Aorta (tissue), 5 donors: Measurements from ENCODE around the gene ERAP2. TPM values are rescaled to one million over a fixed set of nuclear protein-coding genes. Genes with fewer than 3 reads are reported as not detected.

ENCODE experiments used
- ATAC-seq: fragments of 200-7000 bp; cut with Tn5 transposase; one replicate; pipeline ENCODE4 v1.9.1; 2022; ENCODE audit warnings: moderate library complexity; ENCODE audit not compliant: low FRiP score
- DNase-seq, 2 donors: peaks; one replicate each; pipeline ENCODE4 v3.0.0-alpha.2; 2020
- H3K27ac ChIP-seq, 2 donors: one replicate each; pipeline ENCODE4 v1.5.1; 2013; ENCODE audit warnings: low read length in 2 of 2, mild to moderate bottlenecking in 2 of 2, moderate library complexity in 2 of 2, control low read depth in 1 of 2, inconsistent platforms in 1 of 2, low read depth in 1 of 2
- H3K27me3 ChIP-seq, 2 donors: one replicate each; pipeline ENCODE4 v1.6.1; 2013; ENCODE audit warnings: control low read depth in 1 of 2, low read length in 1 of 2, mild to moderate bottlenecking in 1 of 2, moderate library complexity in 1 of 2; ENCODE audit not compliant: insufficient read depth in 2 of 2, control insufficient read depth in 1 of 2
- H3K36me3 ChIP-seq, 2 donors: one replicate each; pipeline ENCODE4 v1.6.1; 2013; ENCODE audit warnings: control low read depth in 1 of 2, low read length in 1 of 2, mild to moderate bottlenecking in 1 of 2; ENCODE audit not compliant: insufficient read depth in 2 of 2, control insufficient read depth in 1 of 2
- H3K4me1 ChIP-seq, 2 donors: one replicate each; pipeline ENCODE4 v1.6.1; 2013; ENCODE audit warnings: low read length in 2 of 2, control low read depth in 1 of 2, mild to moderate bottlenecking in 1 of 2, moderate library complexity in 1 of 2; ENCODE audit not compliant: insufficient read depth in 2 of 2, control insufficient read depth in 1 of 2
- H3K4me3 ChIP-seq, 2 donors: one replicate each; pipeline ENCODE4 v1.5.1; 2013; ENCODE audit warnings: low read length in 2 of 2, control low read depth in 1 of 2, mild to moderate bottlenecking in 1 of 2
- H3K9me3 ChIP-seq: one replicate; pipeline ENCODE4 v1.6.1; 2013; ENCODE audit warnings: mild to moderate bottlenecking, low read length; ENCODE audit not compliant: control insufficient read depth
- WGBS, 2 donors: extraction: QIAGEN DNeasy Blood & Tissue Kit; methylation state at CpG; one replicate each; pipeline ENCODE4 v1.1.7; 2013; 5-methylcytosine and 5-hydroxymethylcytosine counted together
- intact Hi-C, 2 donors: fragments of 100-400 bp; cut with DNase I; formaldehyde crosslinking; loops; one replicate each; pipeline versions ENCODE4 v1.14.2 to v1.15.0; 2022
- polyA plus RNA-seq, 2 donors: library from polyadenylated mRNA; stranded (reverse); fragments of 200-250 nt; gene quantifications; one replicate each; pipeline ENCODE4 v1.2.3, GENCODE V29; 2013
- total RNA-seq, 2 donors: library from RNA; stranded (reverse); fragmentation: NEBNext Ultra II Directional; extraction: Animal tissue kit (Norgen Biotek cat#: 25700); gene quantifications; one replicate each; pipeline ENCODE4 v1.2.1, GENCODE V29; 2021
- donor health status: healthy with polysubstance abuse.
- donor health status: Bipolar disorder and iron deficiency.
- donor health status: DM: no; HTN: no; CAD: no.
- donor health status: DM: no; HTN: no; CAD: no.
- donor health status: DM: yes; HTN: yes; CAD: no.

ERAP2 gene
- total and polyA plus RNA-seq, 4 donors, result 0.63 to 24.2 (median 5.9) TPM

GRCh38 chr5:96856371-96856770 is 19.9 kb upstream of the ERAP2 start:
- Histone ChIP-seq H3K27me3 (no peaks in the 10 kb centered on the region), H3K4me3 (no peak overlapping the region), H3K9me3 (no peaks in the 10 kb centered on the region), H3K36me3 (no peaks in the 10 kb centered on the region), H3K4me1 (no peaks in the 10 kb centered on the region), H3K27ac (no peak overlapping the region)
- intact Hi-C loops, result no loop called here
- no peak for DNase-seq
- ATAC-seq, result no peak
- WGBS, 2 donors, result 36 to 49% methylated on average over 3 of the region's 3 CpGs

DNA sequence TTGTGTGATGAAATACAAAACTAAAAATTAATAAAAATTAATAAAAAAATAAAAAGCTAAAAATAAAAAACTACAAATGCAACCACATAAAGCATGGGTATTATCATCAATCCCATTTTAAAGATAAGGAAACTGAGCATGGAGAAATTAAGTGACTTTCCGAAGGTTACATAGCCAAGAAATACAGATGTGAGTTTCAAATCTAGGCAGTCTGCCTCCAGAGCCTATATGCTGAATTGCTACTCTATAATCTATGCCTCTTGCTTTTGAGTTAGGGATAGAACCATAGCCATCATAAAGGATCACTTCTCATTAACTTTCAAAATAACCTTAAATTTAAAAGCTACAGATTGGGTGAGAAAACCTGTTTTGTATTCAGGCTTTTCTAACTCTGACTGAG is 18.8 kb upstream of the ERAP2 start:
- Histone ChIP-seq H3K27me3 (no peaks in the 10 kb centered on the region), H3K9me3 (no peaks in the 10 kb centered on the region), H3K27ac (no peak overlapping the region), H3K36me3 (no peaks in the 10 kb centered on the region), H3K4me3 (no peak overlapping the region), H3K4me1 (no peaks in the 10 kb centered on the region)
- DNase-seq (no peak), ATAC-seq (no peak)
- WGBS, 2 donors, result 97 to 99% methylated on average over 1 of the region's 1 CpG
- intact Hi-C loops, result no loop called here

DNA sequence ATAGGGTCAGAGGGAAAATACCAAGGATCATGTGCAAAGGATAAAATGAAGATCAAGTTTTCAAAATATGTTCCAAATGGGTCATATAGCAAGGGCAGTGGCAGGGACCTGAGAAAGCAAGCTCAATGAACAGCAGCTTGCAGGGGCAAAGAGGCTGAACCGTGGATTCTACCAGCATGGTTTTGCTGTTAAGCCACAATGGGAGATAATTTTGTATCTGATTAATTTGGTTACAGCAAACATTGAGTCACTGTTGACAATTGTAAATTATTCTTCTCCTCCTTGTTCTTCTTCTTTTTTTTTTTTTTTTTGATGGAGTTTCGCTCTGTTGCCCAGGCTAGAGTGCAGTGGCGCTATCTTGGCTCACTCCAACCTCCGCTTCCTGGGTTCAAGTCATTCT is 18.4 kb upstream of the ERAP2 start:
- no peak overlapping the region for H3K27ac ChIP-seq
- WGBS, 2 donors, result 96 to 98% methylated on average over 4 of the region's 4 CpGs
- DNase-seq (no peak), ATAC-seq (no peak)
- H3K4me3 ChIP-seq, result no peak overlapping the region
- intact Hi-C loops, result no loop called here
- H3K9me3 ChIP-seq, result no peaks in the 10 kb centered on the region
- H3K4me1 ChIP-seq, result no peaks in the 10 kb centered on the region
- no peaks in the 10 kb centered on the region for H3K36me3 ChIP-seq
- no peaks in the 10 kb centered on the region for H3K27me3 ChIP-seq

DNA sequence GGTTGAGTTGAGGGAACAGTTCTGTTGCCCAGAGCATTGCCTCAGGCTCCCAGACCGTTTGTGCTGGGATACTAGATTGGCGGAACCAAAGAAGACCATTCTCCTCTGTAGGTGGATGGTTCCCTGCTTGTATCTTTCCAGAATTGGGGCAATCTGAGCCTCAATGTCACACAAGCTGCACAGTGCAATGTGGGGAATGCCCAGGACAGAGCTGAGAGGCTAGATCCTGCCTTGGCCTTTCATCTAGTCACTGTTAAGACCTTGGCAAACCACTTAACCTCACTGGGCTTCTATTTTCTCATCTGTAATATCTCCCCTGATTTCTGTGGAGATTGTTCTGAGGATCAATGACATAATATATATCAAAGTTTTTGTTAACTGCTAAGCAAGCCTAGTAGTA is 16.9 kb upstream of the ERAP2 start:
- intact Hi-C loops, result no loop called here
- DNase-seq (no peak), ATAC-seq (no peak)
- H3K27me3 ChIP-seq, result no peaks in the 10 kb centered on the region
- WGBS, 2 donors, result 92 to 96% methylated on average over 2 of the region's 2 CpGs
- H3K27ac ChIP-seq, result no peak overlapping the region
- no peaks in the 10 kb centered on the region for H3K9me3 ChIP-seq
- H3K36me3 ChIP-seq, result no peaks in the 10 kb centered on the region
- no peaks in the 10 kb centered on the region for H3K4me1 ChIP-seq
- no peak overlapping the region for H3K4me3 ChIP-seq

DNA sequence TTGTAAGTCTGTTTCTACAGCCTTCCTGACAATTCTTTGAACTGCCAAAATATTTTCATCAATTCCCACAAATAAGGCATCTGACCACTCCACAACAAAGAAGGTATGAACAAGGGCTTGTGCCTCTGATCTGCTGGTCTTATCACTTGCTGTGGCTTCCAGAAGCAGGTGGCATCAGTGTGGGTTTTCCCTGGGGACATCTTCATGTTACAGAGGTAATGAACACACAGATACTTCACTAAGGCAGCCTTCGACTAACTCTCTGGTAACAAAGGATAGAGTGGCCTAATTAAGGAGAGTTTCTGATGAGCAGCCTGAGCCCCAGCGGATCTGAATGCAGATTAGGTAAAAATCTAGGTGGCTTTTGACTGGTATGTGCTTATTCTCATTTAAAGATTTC is 15.2 kb upstream of the ERAP2 start:
- no peak overlapping the region for H3K27ac ChIP-seq
- WGBS, 2 donors, result 85 to 92% methylated on average over 2 of the region's 2 CpGs
- no peak for DNase-seq
- intact Hi-C loops, result no loop called here
- no peaks in the 10 kb centered on the region for H3K27me3 ChIP-seq
- H3K4me1 ChIP-seq, result no peaks in the 10 kb centered on the region
- no peak overlapping the region for H3K4me3 ChIP-seq
- H3K36me3 ChIP-seq, result no peaks in the 10 kb centered on the region
- no peak for ATAC-seq
- no peaks in the 10 kb centered on the region for H3K9me3 ChIP-seq

DNA sequence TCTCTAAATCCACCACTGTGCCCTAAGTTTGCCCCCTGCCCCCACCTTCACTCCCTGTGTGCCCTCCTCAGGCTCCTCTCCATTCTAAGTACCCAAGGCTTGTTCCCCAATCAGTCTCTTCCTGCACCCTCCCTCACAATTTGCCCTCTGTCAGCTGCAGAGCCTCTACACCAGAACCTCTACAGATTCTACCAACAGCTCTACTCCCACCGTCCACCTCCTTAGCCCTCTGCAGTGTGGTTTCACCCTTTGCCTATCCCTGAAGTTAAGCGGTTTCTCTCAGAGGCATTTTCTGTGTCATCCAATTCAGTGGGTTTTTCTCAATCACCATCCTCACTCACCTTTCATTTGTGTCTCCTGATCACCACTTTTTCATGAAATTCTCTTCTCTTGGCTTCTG is 13.2 kb upstream of the ERAP2 start:
- WGBS, 2 donors, result 91% methylated on average over 2 of the region's 2 CpGs
- Histone ChIP-seq H3K4me3 (no peak overlapping the region), H3K36me3 (no peaks in the 10 kb centered on the region), H3K4me1 (no peaks in the 10 kb centered on the region), H3K27me3 (no peaks in the 10 kb centered on the region), H3K9me3 (no peaks in the 10 kb centered on the region), H3K27ac (no peak overlapping the region)
- ATAC-seq (no peak), DNase-seq (no peak)
- intact Hi-C loops, result no loop called here

GRCh38 chr5:96863949-96864584 is 12.2 kb upstream of the ERAP2 start:
- 64 to 79% methylated on average over 3 of the region's 3 CpGs for WGBS, 2 donors
- Histone ChIP-seq H3K4me3 (no peak overlapping the region), H3K9me3 (no peaks in the 10 kb centered on the region), H3K36me3 (no peaks in the 10 kb centered on the region), H3K27me3 (no peaks in the 10 kb centered on the region), H3K4me1 (no peaks in the 10 kb centered on the region), H3K27ac (no peak overlapping the region)
- ATAC-seq (no peak), DNase-seq (no peak)
- intact Hi-C loops, result no loop called here

GRCh38 chr5:96864922-96865530 is 11.3 kb upstream of the ERAP2 start:
- H3K4me3 ChIP-seq, result no peak overlapping the region
- 95 to 98% methylated on average over 1 of the region's 1 CpG for WGBS, 2 donors

More at GRCh38 chr5:96864922-96865530, 11.3 kb upstream of the ERAP2 start:
- DNase-seq (no peak), ATAC-seq (no peak)
- H3K27me3 ChIP-seq, result no peaks in the 10 kb centered on the region
- H3K9me3 ChIP-seq, result no peaks in the 10 kb centered on the region
- intact Hi-C loops, result loop anchor here in 1 of 2 donors (5.0 kb wide), 1 partner anchor 297 kb away; no protein-coding TSS in a partner anchor
- H3K36me3 ChIP-seq, result no peaks in the 10 kb centered on the region
- H3K4me1 ChIP-seq, result no peaks in the 10 kb centered on the region
- H3K27ac ChIP-seq, result no peak overlapping the region
